Esophagus squamous epithelium (tissue), 5 donors: ENCODE results near the gene PPP1R10. TPM values are rescaled to one million over a fixed set of nuclear protein-coding genes. Genes with fewer than 3 reads are reported as not detected.

Experiments
- DNase-seq: peaks from one replicate; lab custom pipeline; 2025; lab: John Stamatoyannopoulos, UW
- H3K27ac ChIP-seq, 4 donors: fragments of 200-600 bp; sonication (generic); one replicate each; pipeline ENCODE4 v1.5.1; 2016 to 2019; ENCODE audit warnings: mild to moderate bottlenecking in 1 of 4
- H3K27me3 ChIP-seq, 4 donors: fragments of 200-600 bp; sonication (generic); 1 replicate in 3 of 4; 2 replicates in 1 of 4; pipeline versions ENCODE4 v1.5.1 to v1.6.0; 2017 to 2021; ENCODE audit warnings: antibody characterized with exemption in 1 of 4
- H3K36me3 ChIP-seq, 3 donors: fragments of 200-600 bp; sonication (generic); one replicate each; pipeline ENCODE4 v1.5.1; 2016 to 2019
- H3K4me1 ChIP-seq, 3 donors: fragments of 200-600 bp; sonication (generic); one replicate each; pipeline ENCODE4 v1.5.1; 2017 to 2019
- H3K4me3 ChIP-seq, 4 donors: fragments of 200-600 bp; sonication (generic); 1 replicate in 3 of 4; 2 replicates in 1 of 4; pipeline ENCODE4 v1.5.1; 2016 to 2019; ENCODE audit warnings: mild to moderate bottlenecking in 2 of 4, moderate library complexity in 1 of 4
- H3K9me3 ChIP-seq, 3 donors: fragments of 200-600 bp; sonication (generic); one replicate each; pipeline ENCODE4 v1.5.1; 2016 to 2019
- POLR2A ChIP-seq, 4 donors: fragments of 450-650 bp; IDR thresholded peaks; one replicate each; pipeline ENCODE4 v1.6.1; 2017; ENCODE audit warnings: antibody characterized with exemption in 4 of 4, mild to moderate bottlenecking in 4 of 4, moderate library complexity in 3 of 4
- WGBS, 2 donors: methylation state at CpG; one replicate each; pipeline ENCODE4 v1.1.5; 2018; 5-methylcytosine and 5-hydroxymethylcytosine counted together
- intact Hi-C: fragments of 100-400 bp; cut with DNase I; formaldehyde crosslinking; loops from one replicate; pipeline ENCODE4 v1.15.0; 2022
- total RNA-seq, 4 donors: library from RNA; depleted of rRNA; stranded (reverse); fragments of >200 nt; gene quantifications; one replicate each; pipeline ENCODE4 v1.1.0, GENCODE V29; 2016
- TF ChIP-seq, protein P1 (sequence below), 6 experiments: fragments of 450-650 bp in 4 of 6; fragments of 200-600 bp in 2 of 6; sonication (generic) in 2 of 6; IDR thresholded peaks; one replicate each; pipeline ENCODE4 v1.5.1; 2016 to 2019; ENCODE audit warnings: antibody characterized with exemption in 6 of 6, mild to moderate bottlenecking in 4 of 6, moderate library complexity in 4 of 6
- donor health status: DM: yes; HTN: yes; CAD: no.

The PPP1R10 gene
- total RNA-seq, 4 donors from 2014 or later, result 24.2 to 32.6 (median 25.9) TPM

DNA sequence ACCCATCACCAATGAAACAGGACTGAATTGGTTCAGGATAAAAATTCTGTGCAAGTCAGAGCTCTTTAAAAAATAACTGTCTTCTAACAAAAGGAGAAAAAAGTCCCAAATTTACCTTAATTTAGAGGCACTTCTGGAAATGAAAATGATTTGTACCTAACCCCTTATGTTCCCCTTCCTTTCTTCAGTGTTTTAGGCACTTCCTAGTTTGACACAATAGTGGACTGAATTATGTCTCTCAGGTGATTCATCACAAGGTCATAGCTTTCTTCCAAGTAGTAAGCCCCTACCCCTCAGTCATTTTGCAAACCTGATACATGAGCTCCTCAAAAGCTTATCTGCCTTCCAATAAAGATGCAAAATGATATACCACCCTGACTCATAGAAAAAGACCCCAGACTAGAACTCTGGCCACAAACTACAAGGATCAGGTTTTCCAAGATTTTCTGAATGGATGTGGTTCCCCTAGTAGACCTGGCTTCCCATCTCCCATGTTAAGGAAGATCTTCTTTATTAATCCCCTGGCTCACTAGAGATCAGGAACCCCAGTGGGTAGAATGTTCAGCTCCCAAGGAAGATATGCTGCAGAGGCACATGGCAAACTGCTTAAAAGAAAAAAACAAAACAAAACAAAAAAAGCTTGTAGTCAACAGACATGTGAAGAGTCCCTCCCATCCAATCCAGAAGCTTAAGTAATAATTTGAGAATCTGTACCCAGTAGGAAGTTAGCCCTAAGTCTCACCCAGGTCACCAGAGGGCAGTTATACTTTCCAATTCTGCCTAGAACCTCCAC lies 3.6 kb downstream of the PPP1R10 start:
- intact Hi-C loops, result no loop called here
- H3K27ac ChIP-seq, result peak overlapping the region; percentile 45 to 98 (median 96)
- TF ChIP-seq POLR2A (IDR thresholded peaks at IDR 0.05), result peak in 1 of 4 donors; percentile 11
- TF ChIP-seq, protein P1, sequence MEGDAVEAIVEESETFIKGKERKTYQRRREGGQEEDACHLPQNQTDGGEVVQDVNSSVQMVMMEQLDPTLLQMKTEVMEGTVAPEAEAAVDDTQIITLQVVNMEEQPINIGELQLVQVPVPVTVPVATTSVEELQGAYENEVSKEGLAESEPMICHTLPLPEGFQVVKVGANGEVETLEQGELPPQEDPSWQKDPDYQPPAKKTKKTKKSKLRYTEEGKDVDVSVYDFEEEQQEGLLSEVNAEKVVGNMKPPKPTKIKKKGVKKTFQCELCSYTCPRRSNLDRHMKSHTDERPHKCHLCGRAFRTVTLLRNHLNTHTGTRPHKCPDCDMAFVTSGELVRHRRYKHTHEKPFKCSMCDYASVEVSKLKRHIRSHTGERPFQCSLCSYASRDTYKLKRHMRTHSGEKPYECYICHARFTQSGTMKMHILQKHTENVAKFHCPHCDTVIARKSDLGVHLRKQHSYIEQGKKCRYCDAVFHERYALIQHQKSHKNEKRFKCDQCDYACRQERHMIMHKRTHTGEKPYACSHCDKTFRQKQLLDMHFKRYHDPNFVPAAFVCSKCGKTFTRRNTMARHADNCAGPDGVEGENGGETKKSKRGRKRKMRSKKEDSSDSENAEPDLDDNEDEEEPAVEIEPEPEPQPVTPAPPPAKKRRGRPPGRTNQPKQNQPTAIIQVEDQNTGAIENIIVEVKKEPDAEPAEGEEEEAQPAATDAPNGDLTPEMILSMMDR (IDR thresholded peaks at IDR 0.05), result no peak

GRCh38 chr6:30612687-30613248 lies 4.3 kb downstream of the PPP1R10 start:
- Histone ChIP-seq H3K36me3 (peaks cover 0 to 39% (median 16%) of the 10 kb centered on the region in 3 donors), H3K27me3 (no peaks in the 10 kb centered on the region), H3K9me3 (no peaks in the 10 kb centered on the region), H3K27ac (peak overlapping the region; percentile 16 to 97 (median 70)), H3K4me1 (peaks cover 0 to 61% (median 22%) of the 10 kb centered on the region in 3 donors), H3K4me3 (no peak overlapping the region)
- WGBS, 2 donors, result 35 to 42% methylated on average over 6 of the region's 6 CpGs
- TF ChIP-seq, protein P1 (IDR thresholded peaks at IDR 0.05), result no peak
- peak in 1 of 4 donors; percentile 8 for TF ChIP-seq POLR2A (IDR thresholded peaks at IDR 0.05)
- intact Hi-C loops, result no loop called here
- DNase-seq, result no peak

More for the DNA sequence above, 3.6 kb downstream of the PPP1R10 start:
- no peak for DNase-seq
- peaks cover 3 to 66% (median 24%) of the 10 kb centered on the region in 3 donors for H3K4me1 ChIP-seq
- H3K36me3 ChIP-seq, result peaks cover 0 to 33% (median 10%) of the 10 kb centered on the region in 3 donors
- peak overlapping the region in 2 of 4 donors; percentile 61 to 92 for H3K4me3 ChIP-seq
- no peaks in the 10 kb centered on the region for H3K27me3 ChIP-seq
- H3K9me3 ChIP-seq, result no peaks in the 10 kb centered on the region

DNA sequence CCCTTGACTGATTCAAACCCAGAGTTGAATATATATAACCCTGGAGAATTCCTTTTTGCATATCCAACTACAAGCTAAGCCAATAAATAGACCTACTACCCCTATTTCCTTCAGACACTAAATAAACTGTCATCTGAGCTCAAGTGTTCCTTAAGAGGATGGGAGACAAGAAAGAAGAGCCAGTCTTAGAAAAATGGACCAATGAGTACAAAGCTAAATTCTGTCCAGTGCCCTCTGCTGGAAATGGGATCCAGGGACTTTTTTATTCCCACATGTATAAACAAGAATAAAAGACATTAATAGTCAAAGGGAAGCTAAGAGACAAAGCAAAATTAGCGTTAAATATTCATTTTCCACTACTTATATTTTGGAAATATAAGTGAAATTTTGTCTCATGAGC lies 4.8 kb downstream of the PPP1R10 start:
- H3K36me3 ChIP-seq, result peaks cover 0 to 45% (median 17%) of the 10 kb centered on the region in 3 donors
- no peaks in the 10 kb centered on the region for H3K27me3 ChIP-seq
- 20 to 31% methylated on average over 1 of the region's 1 CpG for WGBS, 2 donors
- DNase-seq, result no peak
- no peak for TF ChIP-seq POLR2A (IDR thresholded peaks at IDR 0.05)
- TF ChIP-seq, protein P1 (IDR thresholded peaks at IDR 0.05), result peak in 3 of 6 experiments; percentile 8 to 33 (median 19)
- no peaks in the 10 kb centered on the region for H3K9me3 ChIP-seq
- peak overlapping the region in 2 of 4 donors; percentile 95 to 97 for H3K27ac ChIP-seq
- intact Hi-C loops, result no loop called here
- peaks cover 0 to 61% (median 22%) of the 10 kb centered on the region in 3 donors for H3K4me1 ChIP-seq
- no peak overlapping the region for H3K4me3 ChIP-seq

- 69 to 70% methylated on average over 2 of the region's 2 CpGs for WGBS, 2 donors
- H3K9me3 ChIP-seq, result no peaks in the 10 kb centered on the region
- no peak overlapping the region for H3K4me3 ChIP-seq
- no peaks in the 10 kb centered on the region for H3K27me3 ChIP-seq
- DNase-seq, result no peak
- peaks cover 0 to 61% (median 22%) of the 10 kb centered on the region in 3 donors for H3K4me1 ChIP-seq
- intact Hi-C loops, result no loop called here
- peaks cover 0 to 48% (median 20%) of the 10 kb centered on the region in 3 donors for H3K36me3 ChIP-seq
- H3K27ac ChIP-seq, result peak overlapping the region in 1 of 4 donors; percentile 95
- no peak for TF ChIP-seq POLR2A (IDR thresholded peaks at IDR 0.05)
- TF ChIP-seq, protein P1 (IDR thresholded peaks at IDR 0.05), result no peak
These were observed 5.2 kb downstream of the PPP1R10 start for GRCh38 chr6:30611856-30612194.
